Measurements from ENCODE around the gene SLC31A2.

SLC31A2 gene

GRCh38 chr9:113187929-113188595 lies 37.3 kb downstream of the SLC31A2 start:
- DNase-seq, result no peak

DNA sequence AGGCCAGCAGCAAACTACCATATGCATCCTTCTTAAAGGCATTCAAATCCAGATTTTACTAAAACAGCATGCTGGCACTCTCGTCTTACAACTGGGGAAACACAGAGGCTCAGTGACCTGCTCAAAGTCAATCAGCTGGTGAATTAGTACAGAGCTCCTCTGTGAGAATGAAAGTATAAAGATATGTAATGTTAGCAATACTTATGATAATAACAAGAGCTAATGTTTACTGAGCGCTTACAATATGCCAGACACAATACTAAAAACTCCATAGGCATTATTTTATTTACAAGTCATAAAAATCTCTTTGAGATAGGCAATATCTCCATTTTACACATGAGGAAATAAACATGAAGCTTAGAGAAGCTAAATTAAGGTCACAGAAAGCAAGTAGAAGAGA lies 41.6 kb downstream of the SLC31A2 start:
- DNase-seq, result no peak

DNA sequence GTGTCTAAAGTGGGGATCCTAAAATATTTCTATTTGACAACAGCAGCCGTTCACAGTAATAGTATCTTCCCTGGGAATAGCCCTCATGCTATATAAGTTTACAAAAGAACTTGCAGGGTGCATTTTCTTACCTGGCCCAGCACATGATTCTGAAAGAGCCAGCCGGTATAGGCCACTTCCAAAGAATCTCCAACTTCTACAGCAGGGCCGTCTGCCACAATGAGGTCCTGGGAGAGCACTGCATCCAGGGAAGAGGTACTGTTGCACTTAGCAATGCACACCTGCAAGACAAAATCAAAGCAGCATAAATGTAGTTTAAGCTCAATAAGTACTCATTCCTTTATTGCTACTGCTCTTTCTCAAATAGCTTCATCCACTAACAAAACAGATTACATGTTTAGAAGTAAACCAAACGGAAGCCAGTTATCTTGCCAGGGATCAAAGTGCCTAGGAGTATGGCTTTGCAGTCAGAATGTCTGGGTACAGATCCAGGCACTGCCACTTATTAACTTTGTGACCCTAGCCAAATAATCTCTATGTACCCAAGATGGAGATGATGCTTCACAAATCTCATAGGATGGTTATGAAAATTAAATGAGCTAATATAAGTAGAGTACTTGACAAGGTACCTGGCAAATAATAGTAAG lies 49.0 kb downstream of the SLC31A2 start:
- no peak for DNase-seq

- no peak for DNase-seq
Measured at GRCh38 chr9:113205432-113205831, 54.6 kb downstream of the SLC31A2 start.

DNA sequence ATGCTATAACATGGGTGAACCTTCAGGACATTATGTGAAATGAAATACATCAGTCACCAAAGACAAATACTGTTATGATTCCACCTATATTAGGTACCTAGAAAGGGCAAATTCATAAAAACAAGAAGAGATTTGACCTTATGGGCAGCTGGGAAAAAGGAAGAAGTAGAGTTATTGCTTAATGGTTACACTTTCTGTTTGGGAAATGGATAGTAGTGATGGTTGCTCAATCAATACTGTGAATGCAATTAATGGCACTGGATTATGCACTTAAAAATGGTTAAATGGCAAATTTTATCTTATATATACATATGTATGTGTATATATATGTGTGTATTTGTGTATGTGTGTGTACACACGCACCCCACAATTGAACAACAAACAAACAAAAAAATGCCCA lies 55.1 kb downstream of the SLC31A2 start:
- no peak for DNase-seq

DNA sequence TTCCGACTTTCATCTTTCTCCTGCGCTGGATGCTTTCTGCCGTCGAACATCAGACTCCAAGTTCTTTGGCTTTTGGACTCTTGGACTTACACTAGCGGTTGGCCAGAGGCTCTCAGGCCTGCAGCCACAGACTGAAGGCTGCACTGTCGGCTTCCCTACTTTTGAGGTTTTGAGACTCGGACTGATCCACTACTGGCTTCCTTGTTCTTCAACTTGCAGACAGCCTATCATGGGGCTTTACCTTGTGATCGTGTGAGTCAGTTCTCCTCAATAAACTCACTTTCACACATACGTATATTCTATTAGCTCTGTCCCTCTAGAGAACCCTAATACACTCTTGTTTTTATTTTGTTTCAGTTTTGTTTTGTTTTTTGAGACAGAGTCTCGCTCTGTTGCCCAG lies 60.0 kb downstream of the SLC31A2 start:
- DNase-seq, result no peak
